GM19035 (cell line): ENCODE data around the gene KDM8.

Experiments
- ATAC-seq: cut with Tn5 transposase; IDR thresholded peaks from one replicate; pipeline ENCODE4 v1.9.1; 2021; ENCODE audit not compliant: unreplicated experiment

The KDM8 gene

DNA sequence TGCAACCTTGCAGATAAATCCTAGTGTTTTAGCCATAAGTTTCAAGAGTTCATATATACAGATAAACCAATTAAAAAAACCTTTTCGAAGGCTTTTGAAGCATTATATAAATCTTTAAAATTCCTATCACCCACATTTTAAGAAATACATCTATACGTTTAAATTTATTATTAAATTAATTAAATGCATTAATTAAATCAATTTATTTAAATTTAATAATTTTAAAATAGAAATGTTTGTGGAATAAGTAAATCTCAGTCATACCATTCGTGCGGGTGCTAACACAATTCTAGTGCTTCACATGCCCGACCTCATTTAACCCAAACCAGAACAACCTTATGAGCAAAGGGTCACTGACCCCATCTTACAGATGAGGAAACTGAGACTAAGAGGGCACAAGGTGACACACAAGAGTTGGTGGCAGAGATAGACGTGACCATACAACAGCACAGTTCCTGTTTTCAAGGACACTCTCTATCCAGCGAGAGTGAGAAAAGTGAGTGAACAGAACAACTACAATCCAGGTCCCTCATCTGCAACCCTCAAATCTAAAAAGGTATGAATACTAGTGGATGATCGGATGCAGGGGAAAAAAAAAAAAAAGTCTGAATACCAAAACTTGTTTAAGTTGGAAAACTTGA lies 63.8 kb downstream of the KDM8 start:
- ATAC-seq = no peak

DNA sequence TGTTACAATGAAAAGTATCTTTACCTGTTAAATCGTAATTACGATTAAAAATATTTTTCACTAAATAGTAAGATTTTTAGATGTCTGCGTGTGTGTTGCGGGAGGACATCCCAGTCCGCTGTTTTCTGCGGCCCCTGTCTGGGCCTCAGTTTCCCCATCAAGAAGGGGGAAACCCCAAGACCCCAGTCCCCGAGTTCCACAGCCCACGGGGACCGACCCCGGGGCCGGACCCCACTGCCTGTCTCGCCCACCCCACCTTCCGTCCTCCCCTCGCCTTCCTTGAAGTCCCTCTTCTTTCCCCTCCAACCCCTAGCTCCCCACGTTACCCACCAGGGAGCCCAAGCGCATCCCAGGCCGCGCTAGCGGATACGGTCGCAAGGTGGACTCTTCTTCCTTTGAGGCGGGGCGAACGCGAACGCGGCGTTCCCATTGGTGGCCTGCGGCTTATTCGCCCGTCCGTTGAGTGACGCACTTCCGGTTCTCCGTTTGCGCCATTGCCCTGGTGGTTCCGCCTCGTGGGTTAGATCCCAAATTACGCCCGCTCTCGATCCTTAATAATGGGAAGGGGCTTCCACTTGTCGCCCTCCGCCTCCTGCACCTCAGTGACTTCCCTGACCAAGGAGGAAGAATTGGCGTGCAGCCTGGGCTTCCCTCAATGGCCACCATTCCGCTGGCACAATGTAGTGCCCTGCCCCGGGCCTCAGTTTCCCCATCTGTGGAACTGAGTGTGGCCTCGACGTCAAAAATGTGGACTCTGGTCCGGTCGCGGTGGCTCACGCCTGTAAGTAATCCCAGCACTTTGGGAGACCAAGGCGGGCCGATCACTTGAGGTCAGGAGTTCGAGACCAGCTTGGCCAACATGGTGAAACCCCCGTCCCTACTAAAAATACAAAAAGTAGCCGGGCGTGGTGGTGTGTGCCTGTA lies 65.3 kb downstream of the KDM8 start, which contains the start of gene NSMCE1:
Gene NSMCE1 (minus strand): TSS at position 397 of the 924 bp plus-strand sequence. CDS start 11,202 bp downstream, outside the sequence.
- peak; percentile 90 for ATAC-seq

DNA sequence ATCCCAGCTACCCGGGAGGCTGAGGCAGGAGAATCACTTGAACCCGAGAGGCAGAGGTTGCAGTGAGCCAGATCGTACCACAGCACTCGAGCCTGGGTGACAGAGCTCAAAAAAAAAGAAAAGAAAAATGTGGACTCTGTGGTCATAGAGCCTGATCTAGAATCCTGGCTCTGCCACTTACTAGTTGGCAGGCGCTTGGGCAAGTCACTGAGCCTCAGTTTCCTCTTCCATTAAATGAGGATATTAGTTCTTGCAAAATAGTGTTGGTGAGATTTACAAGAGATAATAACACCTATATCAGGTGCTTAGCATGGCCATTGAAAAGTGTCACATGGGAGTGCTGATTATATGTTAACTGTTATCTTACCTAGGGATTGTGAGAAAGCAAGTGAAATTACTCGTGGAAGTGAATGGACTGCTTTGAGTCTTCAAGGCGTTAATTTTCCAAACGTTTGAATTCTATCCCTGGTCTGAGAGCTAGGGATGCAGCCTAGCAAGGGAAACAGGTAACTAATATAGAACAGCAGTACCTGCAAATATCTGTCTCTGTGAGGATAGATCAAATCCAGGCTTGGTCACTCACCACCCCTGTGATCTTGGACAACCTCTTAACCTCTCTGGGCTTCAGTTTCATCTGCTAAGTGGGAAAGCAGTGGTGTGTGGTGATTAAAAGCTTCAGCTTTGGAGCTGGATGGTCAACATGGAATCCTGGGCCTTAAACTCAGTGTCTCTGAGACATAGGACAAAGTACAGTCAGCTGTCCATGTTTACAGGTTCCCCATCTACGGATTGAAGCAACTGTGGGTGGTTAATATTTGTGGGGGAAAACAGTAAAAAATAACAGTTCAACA lies 66.2 kb downstream of the KDM8 start:
- no peak for ATAC-seq

DNA sequence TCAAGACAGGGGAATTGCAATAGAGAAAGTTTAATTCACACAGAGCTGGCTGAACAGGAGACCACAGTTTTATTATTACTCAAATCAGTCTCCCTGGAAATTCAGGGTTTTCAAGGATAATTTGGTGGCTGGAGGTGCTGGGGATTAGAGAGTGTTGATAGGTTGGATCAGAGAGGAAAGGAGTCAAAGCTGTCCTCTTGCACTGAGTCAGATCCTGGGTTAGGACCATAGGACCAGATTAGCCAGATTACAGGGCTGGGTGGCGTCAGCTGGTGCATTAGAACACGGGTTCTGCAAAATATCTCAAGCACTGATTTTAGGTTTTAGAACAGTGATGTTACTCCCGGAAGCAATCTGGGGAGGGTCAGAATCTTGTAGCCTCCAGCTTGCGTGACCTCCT lies 67.0 kb downstream of the KDM8 start:
- no peak for ATAC-seq
